Measurements from ENCODE around the gene RPS19BP1. TPM values are rescaled to one million over a fixed set of nuclear protein-coding genes. Genes with fewer than 3 reads are reported as not detected.

RPS19BP1 gene
- total and polyA plus RNA-seq, 12 donors: 39.5 to 250 (median 153) TPM

DNA sequence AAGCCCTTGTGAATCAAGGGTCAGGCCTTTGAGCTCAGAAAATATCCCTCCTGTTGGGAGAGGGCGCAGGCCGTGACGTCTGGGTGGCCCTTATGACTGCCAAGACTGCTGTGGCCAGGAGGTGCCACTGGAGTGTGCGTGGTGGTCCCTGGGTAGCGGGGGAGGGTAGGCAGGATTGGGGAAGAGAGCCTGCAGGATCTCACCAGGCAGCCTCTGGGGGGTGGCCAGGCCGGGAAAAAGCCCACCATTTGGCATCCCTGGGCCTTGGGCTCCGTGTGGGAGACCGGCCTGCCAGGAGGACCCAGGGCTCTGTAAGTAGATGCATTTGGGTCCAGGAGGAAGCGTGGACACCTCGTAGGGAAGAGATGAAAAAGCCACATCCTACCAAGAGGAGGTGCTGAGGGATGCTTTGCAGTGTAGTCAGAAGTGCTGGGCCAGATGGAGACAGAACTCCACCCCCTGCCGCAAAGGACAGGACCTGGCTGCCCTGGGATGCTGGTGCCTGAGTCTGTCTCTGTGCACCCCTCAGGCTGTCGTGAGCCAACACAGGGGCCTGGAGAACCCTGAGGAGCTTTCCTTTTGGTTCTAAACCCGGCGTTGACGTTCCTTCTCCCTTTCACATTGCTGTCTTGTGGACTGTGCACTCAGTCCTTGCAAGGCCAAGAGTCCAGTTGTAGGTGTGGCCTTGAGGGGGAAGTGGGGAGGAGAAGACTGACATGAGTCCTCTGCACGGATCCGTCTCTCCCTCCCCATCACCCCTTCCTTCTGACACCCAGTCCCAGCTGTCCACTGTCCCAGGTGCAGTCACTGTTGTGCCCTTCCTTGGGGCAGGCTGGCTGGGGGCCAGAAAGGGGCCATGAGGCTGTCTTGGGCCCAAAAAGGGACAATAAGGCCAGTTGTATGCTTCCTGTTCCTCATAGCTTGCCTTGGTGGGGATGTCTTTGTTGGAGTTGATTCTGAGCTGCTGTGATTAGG, 43.2 kb downstream of the RPS19BP1 start:
- H3K4me3 ChIP-seq: no peak overlapping the region
- no peak overlapping the region for H3K27ac ChIP-seq
- intact Hi-C loops (cut with DNase I): loop anchor here (5.0 to 10.0 kb wide), 4 partner anchors 38 to 315 kb away; no protein-coding TSS in a partner anchor
- no peaks in the 10 kb centered on the region for H3K27me3 ChIP-seq
- 65 to 83% (median 72%) methylated on average over 12 to 17 of the region's 17 CpGs for WGBS, 4 donors
- DNase-seq: no peak
- H3K4me1 ChIP-seq (replicated peaks in 1 of 2): peaks cover 0 to 5% of the 10 kb centered on the region in 2 donors
- H3K36me3 ChIP-seq (replicated peaks in 1 of 2): no peaks in the 10 kb centered on the region
- H3K9me3 ChIP-seq (replicated peaks in 1 of 3): no peaks in the 10 kb centered on the region
- TF ChIP-seq POLR2A (IDR thresholded peaks at IDR 0.05): no peak
- TF ChIP-seq, protein P1, sequence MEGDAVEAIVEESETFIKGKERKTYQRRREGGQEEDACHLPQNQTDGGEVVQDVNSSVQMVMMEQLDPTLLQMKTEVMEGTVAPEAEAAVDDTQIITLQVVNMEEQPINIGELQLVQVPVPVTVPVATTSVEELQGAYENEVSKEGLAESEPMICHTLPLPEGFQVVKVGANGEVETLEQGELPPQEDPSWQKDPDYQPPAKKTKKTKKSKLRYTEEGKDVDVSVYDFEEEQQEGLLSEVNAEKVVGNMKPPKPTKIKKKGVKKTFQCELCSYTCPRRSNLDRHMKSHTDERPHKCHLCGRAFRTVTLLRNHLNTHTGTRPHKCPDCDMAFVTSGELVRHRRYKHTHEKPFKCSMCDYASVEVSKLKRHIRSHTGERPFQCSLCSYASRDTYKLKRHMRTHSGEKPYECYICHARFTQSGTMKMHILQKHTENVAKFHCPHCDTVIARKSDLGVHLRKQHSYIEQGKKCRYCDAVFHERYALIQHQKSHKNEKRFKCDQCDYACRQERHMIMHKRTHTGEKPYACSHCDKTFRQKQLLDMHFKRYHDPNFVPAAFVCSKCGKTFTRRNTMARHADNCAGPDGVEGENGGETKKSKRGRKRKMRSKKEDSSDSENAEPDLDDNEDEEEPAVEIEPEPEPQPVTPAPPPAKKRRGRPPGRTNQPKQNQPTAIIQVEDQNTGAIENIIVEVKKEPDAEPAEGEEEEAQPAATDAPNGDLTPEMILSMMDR (IDR thresholded peaks at IDR 0.05): no peak

DNA sequence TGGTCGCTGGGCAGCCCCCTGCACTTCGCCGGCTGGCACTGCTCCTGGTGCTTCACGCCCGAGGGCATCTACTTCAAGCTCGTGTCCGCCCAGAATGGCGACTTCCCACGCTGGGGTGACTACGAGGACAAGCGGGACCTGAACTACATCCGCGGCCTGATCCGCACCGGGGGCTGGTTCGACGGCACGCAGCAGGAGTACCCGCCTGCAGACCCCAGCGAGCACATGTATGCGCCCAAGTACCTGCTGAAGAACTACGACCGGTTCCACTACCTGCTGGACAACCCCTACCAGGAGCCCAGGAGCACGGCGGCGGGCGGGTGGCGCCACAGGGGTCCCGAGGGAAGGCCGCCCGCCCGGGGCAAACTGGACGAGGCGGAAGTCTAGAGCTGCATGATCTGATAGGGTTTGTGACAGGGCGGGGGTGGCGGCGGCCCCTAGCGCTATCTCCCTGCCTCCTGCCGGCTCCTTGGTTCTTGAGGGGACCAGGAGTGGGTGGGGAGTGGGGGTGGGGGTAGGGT, 43.9 kb downstream of the RPS19BP1 start:
- no peak for DNase-seq
- TF ChIP-seq, protein P1 (IDR thresholded peaks at IDR 0.05): no peak
- no peak for TF ChIP-seq POLR2A (IDR thresholded peaks at IDR 0.05)
- intact Hi-C loops (cut with DNase I): no loop called here
- H3K27me3 ChIP-seq: no peaks in the 10 kb centered on the region
- WGBS, 4 donors: 92 to 100% (median 93%) methylated on average over 1 to 39 of the region's 39 CpGs
- no peaks in the 10 kb centered on the region for H3K36me3 ChIP-seq (replicated peaks in 1 of 2)
- no peak overlapping the region for H3K27ac ChIP-seq
- H3K4me1 ChIP-seq (replicated peaks in 1 of 2): peaks cover 0 to 5% of the 10 kb centered on the region in 2 donors
- H3K9me3 ChIP-seq (replicated peaks in 1 of 3): no peaks in the 10 kb centered on the region
- no peak overlapping the region for H3K4me3 ChIP-seq

DNA sequence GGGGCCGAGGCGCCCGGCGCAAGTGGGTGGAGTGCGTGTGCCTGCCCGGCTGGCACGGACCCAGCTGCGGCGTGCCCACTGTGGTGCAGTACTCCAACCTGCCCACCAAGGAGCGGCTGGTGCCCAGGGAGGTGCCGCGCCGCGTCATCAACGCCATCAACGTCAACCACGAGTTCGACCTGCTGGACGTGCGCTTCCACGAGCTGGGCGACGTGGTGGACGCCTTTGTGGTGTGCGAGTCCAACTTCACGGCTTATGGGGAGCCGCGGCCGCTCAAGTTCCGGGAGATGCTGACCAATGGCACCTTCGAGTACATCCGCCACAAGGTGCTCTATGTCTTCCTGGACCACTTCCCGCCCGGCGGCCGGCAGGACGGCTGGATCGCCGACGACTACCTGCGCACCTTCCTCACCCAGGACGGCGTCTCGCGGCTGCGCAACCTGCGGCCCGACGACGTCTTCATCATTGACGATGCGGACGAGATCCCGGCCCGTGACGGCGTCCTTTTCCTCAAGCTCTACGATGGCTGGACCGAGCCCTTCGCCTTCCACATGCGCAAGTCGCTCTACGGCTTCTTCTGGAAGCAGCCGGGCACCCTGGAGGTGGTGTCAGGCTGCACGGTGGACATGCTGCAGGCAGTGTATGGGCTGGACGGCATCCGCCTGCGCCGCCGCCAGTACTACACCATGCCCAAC, 44.6 kb downstream of the RPS19BP1 start:
- Histone ChIP-seq H3K9me3 (replicated peaks in 1 of 3) (no peaks in the 10 kb centered on the region), H3K4me3 (no peak overlapping the region), H3K27me3 (no peaks in the 10 kb centered on the region), H3K4me1 (replicated peaks in 1 of 2) (peaks cover 0 to 5% of the 10 kb centered on the region in 2 donors), H3K27ac (no peak overlapping the region), H3K36me3 (replicated peaks in 1 of 2) (no peaks in the 10 kb centered on the region)
- no peak for TF ChIP-seq POLR2A (IDR thresholded peaks at IDR 0.05)
- DNase-seq: no peak
- intact Hi-C loops (cut with DNase I): no loop called here
- 93 to 94% (median 93%) methylated on average over 51 to 70 of the region's 70 CpGs for WGBS, 4 donors

DNA sequence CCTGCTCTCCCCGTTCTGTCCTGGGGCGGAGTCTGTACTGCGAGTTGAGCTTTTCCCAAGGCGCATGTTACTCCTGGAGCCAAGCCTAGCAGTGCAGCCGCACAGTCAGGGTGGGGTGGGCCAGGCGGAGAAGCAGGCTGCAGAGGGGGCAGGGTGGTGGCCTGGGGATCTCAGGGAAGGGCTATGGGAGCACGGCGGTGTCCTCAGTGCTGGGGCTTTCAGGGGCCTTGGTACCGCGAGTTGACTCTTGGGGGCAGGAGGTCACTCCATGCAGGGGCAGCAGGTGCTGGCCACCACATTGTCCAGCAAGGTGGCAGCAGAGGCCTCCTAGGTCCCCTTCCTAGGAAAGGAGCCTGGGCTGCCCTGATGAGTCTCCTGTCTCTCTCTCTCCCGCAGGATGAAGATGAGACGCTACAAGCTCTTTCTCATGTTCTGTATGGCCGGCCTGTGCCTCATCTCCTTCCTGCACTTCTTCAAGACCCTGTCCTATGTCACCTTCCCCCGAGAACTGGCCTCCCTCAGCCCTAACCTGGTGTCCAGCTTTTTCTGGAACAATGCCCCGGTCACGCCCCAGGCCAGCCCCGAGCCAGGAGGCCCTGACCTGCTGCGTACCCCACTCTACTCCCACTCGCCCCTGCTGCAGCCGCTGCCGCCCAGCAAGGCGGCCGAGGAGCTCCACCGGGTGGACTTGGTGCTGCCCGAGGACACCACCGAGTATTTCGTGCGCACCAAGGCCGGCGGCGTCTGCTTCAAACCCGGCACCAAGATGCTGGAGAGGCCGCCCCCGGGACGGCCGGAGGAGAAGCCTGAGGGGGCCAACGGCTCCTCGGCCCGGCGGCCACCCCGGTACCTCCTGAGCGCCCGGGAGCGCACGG, 45.4 kb downstream of the RPS19BP1 start:
- DNase-seq: no peak
- intact Hi-C loops (cut with DNase I): no loop called here
- Histone ChIP-seq H3K4me3 (no peak overlapping the region), H3K27ac (no peak overlapping the region), H3K9me3 (replicated peaks in 1 of 3) (no peaks in the 10 kb centered on the region), H3K36me3 (replicated peaks in 1 of 2) (no peaks in the 10 kb centered on the region), H3K4me1 (replicated peaks in 1 of 2) (peaks cover 0 to 5% of the 10 kb centered on the region in 2 donors), H3K27me3 (no peaks in the 10 kb centered on the region)
- 83 to 90% (median 87%) methylated on average over 25 to 45 of the region's 45 CpGs for WGBS, 4 donors
- TF ChIP-seq, protein P1 (IDR thresholded peaks at IDR 0.05): no peak
- no peak for TF ChIP-seq POLR2A (IDR thresholded peaks at IDR 0.05)
